Panc1 (cell line): Measurements from ENCODE around the gene NCK2.

ENCODE experiments used
- POLR2AphosphoS5 ChIP-seq: IDR thresholded peaks from 2 replicates; pipeline ENCODE4 v1.6.1; 2012; ENCODE audit warnings: mild to moderate bottlenecking, low read depth, low read length, moderate library complexity
- SIN3A ChIP-seq: IDR thresholded peaks from 2 replicates; pipeline ENCODE4 v1.6.1; 2012; ENCODE audit warnings: low read depth, mild to moderate bottlenecking, low read length, moderate library complexity, borderline replicate concordance; ENCODE audit not compliant: insufficient read depth
- TF ChIP-seq, protein P1 (sequence below): fragments of 450-650 bp; IDR thresholded peaks from 2 replicates; pipeline ENCODE4 v1.5.1; 2017; ENCODE audit warnings: mild to moderate bottlenecking
- TF ChIP-seq, protein P2 (sequence below), 2 experiments: IDR thresholded peaks; 2 replicates each; pipeline ENCODE4 v1.6.1; 2011 to 2012; ENCODE audit warnings: low read depth in 2 of 2, control low read depth in 1 of 2, low read length in 1 of 2, mild to moderate bottlenecking in 1 of 2, moderate library complexity in 1 of 2; ENCODE audit not compliant: insufficient read depth in 1 of 2

DNA sequence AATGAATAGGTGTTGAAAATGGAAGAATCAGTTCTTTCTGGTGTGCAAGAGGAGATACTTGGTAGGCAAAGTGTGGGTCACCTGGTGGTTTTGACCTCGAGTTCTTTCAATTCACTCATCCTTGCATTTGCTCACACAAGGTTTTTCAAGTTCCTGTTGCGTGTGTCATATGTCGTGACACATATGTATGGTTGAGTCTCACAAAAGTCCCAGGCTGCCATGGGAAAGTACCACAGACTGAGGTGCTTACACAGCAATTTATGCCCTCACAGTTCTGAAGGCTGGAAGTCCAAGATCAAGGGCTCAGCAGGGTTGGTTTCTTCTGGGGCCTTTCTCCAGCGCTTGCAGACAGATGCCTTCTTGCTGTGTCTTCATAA, 64.4 kb downstream of the NCK2 start:
- TF ChIP-seq, protein P1, sequence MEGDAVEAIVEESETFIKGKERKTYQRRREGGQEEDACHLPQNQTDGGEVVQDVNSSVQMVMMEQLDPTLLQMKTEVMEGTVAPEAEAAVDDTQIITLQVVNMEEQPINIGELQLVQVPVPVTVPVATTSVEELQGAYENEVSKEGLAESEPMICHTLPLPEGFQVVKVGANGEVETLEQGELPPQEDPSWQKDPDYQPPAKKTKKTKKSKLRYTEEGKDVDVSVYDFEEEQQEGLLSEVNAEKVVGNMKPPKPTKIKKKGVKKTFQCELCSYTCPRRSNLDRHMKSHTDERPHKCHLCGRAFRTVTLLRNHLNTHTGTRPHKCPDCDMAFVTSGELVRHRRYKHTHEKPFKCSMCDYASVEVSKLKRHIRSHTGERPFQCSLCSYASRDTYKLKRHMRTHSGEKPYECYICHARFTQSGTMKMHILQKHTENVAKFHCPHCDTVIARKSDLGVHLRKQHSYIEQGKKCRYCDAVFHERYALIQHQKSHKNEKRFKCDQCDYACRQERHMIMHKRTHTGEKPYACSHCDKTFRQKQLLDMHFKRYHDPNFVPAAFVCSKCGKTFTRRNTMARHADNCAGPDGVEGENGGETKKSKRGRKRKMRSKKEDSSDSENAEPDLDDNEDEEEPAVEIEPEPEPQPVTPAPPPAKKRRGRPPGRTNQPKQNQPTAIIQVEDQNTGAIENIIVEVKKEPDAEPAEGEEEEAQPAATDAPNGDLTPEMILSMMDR: no peak
- TF ChIP-seq SIN3A: no peak
- TF ChIP-seq, protein P2, sequence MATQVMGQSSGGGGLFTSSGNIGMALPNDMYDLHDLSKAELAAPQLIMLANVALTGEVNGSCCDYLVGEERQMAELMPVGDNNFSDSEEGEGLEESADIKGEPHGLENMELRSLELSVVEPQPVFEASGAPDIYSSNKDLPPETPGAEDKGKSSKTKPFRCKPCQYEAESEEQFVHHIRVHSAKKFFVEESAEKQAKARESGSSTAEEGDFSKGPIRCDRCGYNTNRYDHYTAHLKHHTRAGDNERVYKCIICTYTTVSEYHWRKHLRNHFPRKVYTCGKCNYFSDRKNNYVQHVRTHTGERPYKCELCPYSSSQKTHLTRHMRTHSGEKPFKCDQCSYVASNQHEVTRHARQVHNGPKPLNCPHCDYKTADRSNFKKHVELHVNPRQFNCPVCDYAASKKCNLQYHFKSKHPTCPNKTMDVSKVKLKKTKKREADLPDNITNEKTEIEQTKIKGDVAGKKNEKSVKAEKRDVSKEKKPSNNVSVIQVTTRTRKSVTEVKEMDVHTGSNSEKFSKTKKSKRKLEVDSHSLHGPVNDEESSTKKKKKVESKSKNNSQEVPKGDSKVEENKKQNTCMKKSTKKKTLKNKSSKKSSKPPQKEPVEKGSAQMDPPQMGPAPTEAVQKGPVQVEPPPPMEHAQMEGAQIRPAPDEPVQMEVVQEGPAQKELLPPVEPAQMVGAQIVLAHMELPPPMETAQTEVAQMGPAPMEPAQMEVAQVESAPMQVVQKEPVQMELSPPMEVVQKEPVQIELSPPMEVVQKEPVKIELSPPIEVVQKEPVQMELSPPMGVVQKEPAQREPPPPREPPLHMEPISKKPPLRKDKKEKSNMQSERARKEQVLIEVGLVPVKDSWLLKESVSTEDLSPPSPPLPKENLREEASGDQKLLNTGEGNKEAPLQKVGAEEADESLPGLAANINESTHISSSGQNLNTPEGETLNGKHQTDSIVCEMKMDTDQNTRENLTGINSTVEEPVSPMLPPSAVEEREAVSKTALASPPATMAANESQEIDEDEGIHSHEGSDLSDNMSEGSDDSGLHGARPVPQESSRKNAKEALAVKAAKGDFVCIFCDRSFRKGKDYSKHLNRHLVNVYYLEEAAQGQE (IDR thresholded peaks at IDR 0.05; ENCODE audit: insufficient read depth in 1 of 2, low read depth in 2 of 2, low read length in 1 of 2): no peak
- no peak for TF ChIP-seq POLR2AphosphoS5
